Measurements from ENCODE around the gene CARM1.
"Not testable (repeated sequence)": the region's sequence is repeated elsewhere in the genome, so short reads cannot be mapped to it uniquely, and the experiment has no call there.

Gene CARM1

GRCh38 chr19:10872546-10873107 is 1.3 kb downstream of the CARM1 start:
- DNase-seq (ENCODE audit: low spot score in 2 of 2) = no peak
- peaks cover 6% of the 10 kb centered on the region for H3K36me3 ChIP-seq (replicated peaks)
- in situ Hi-C loops (cut with MboI; ENCODE audit: low sequenced_read_pairs) = no loop called here
- no peaks in the 10 kb centered on the region for H3K9me3 ChIP-seq
- no peaks in the 10 kb centered on the region for H3K27me3 ChIP-seq (ENCODE audit: low read depth)
- H3K4me1 ChIP-seq = peaks cover 7% of the 10 kb centered on the region
- H3K4me3 ChIP-seq = peak overlapping the region; percentile 65

GRCh38 chr19:10874024-10874423 is 2.7 kb downstream of the CARM1 start:
- no peak for DNase-seq (ENCODE audit: low spot score in 2 of 2)
- Histone ChIP-seq H3K9me3 (no peaks in the 10 kb centered on the region), H3K36me3 (replicated peaks) (peaks cover 7% of the 10 kb centered on the region), H3K4me3 (no peak overlapping the region), H3K4me1 (peaks cover 8% of the 10 kb centered on the region), H3K27me3 (ENCODE audit: low read depth) (no peaks in the 10 kb centered on the region)
- in situ Hi-C loops (cut with MboI; ENCODE audit: low sequenced_read_pairs) = no loop called here

- Histone ChIP-seq H3K27me3 (ENCODE audit: low read depth) (no peaks in the 10 kb centered on the region), H3K4me3 (no peak overlapping the region), H3K36me3 (replicated peaks) (peaks cover 17% of the 10 kb centered on the region), H3K4me1 (peaks cover 12% of the 10 kb centered on the region), H3K9me3 (no peaks in the 10 kb centered on the region)
- in situ Hi-C loops (cut with MboI; ENCODE audit: low sequenced_read_pairs) = no loop called here
- no peak for DNase-seq (ENCODE audit: low spot score in 2 of 2)
Measured at GRCh38 chr19:10876459-10877240, 5.3 kb downstream of the CARM1 start.

GRCh38 chr19:10877608-10878007 is 6.3 kb downstream of the CARM1 start:
- DNase-seq (ENCODE audit: low spot score in 2 of 2); in situ Hi-C loops (cut with MboI; ENCODE audit: low sequenced_read_pairs); H3K4me3 ChIP-seq; H3K27me3 ChIP-seq (ENCODE audit: low read depth); H3K9me3 ChIP-seq: not testable (repeated sequence)
- Histone ChIP-seq H3K36me3 (replicated peaks) (peaks cover 17% of the 10 kb centered on the region), H3K4me1 (peaks cover 12% of the 10 kb centered on the region)

- Histone ChIP-seq H3K4me1 (peaks cover 8% of the 10 kb centered on the region), H3K4me3 (no peak overlapping the region), H3K36me3 (replicated peaks) (peaks cover 17% of the 10 kb centered on the region), H3K27me3 (ENCODE audit: low read depth) (no peaks in the 10 kb centered on the region), H3K9me3 (no peaks in the 10 kb centered on the region)
- DNase-seq (ENCODE audit: low spot score in 2 of 2) = no peak
- in situ Hi-C loops (cut with MboI; ENCODE audit: low sequenced_read_pairs) = no loop called here
Measured at GRCh38 chr19:10878253-10878652, 6.9 kb downstream of the CARM1 start.

- Histone ChIP-seq H3K4me3 (no peak overlapping the region), H3K4me1 (peaks cover 5% of the 10 kb centered on the region), H3K27me3 (ENCODE audit: low read depth) (no peaks in the 10 kb centered on the region), H3K9me3 (no peaks in the 10 kb centered on the region), H3K36me3 (replicated peaks) (peaks cover 11% of the 10 kb centered on the region)
- in situ Hi-C loops (cut with MboI; ENCODE audit: low sequenced_read_pairs) = no loop called here
- DNase-seq (ENCODE audit: low spot score in 2 of 2) = no peak
Measured at GRCh38 chr19:10881403-10882107, 10.2 kb downstream of the CARM1 start.

GRCh38 chr19:10882108-10882457 is 10.7 kb downstream of the CARM1 start:
- no peak for DNase-seq (ENCODE audit: low spot score in 2 of 2)
- in situ Hi-C loops (cut with MboI; ENCODE audit: low sequenced_read_pairs) = no loop called here
- Histone ChIP-seq H3K4me3 (no peak overlapping the region), H3K9me3 (no peaks in the 10 kb centered on the region), H3K36me3 (replicated peaks) (peaks cover 11% of the 10 kb centered on the region), H3K27me3 (ENCODE audit: low read depth) (no peaks in the 10 kb centered on the region), H3K4me1 (peaks cover 7% of the 10 kb centered on the region)

GRCh38 chr19:10884274-10884673 is 12.9 kb downstream of the CARM1 start:
- DNase-seq (ENCODE audit: low spot score in 2 of 2) = no peak
- in situ Hi-C loops (cut with MboI; ENCODE audit: low sequenced_read_pairs) = no loop called here
- Histone ChIP-seq H3K4me1 (peaks cover 22% of the 10 kb centered on the region), H3K9me3 (no peaks in the 10 kb centered on the region), H3K36me3 (replicated peaks) (peaks cover 7% of the 10 kb centered on the region), H3K4me3 (no peak overlapping the region), H3K27me3 (ENCODE audit: low read depth) (no peaks in the 10 kb centered on the region)

- H3K27me3 ChIP-seq (ENCODE audit: low read depth) = no peaks in the 10 kb centered on the region
- DNase-seq (ENCODE audit: low spot score in 2 of 2) = no peak
- H3K4me3 ChIP-seq = no peak overlapping the region
- no peaks in the 10 kb centered on the region for H3K36me3 ChIP-seq (replicated peaks)
- in situ Hi-C loops (cut with MboI; ENCODE audit: low sequenced_read_pairs) = no loop called here
- H3K4me1 ChIP-seq = peaks cover 21% of the 10 kb centered on the region
- no peaks in the 10 kb centered on the region for H3K9me3 ChIP-seq
Measured at GRCh38 chr19:10885201-10886169, 14.1 kb downstream of the CARM1 start.

GRCh38 chr19:10887616-10888367 is 16.4 kb downstream of the CARM1 start:
- Histone ChIP-seq H3K4me3 (no peak overlapping the region), H3K4me1 (peaks cover 38% of the 10 kb centered on the region)
- in situ Hi-C loops (cut with MboI; ENCODE audit: low sequenced_read_pairs) = no loop called here

GRCh38 chr19:10888421-10888866 is 17.1 kb downstream of the CARM1 start:
- Histone ChIP-seq H3K36me3 (replicated peaks) (no peaks in the 10 kb centered on the region), H3K4me3 (no peak overlapping the region), H3K4me1 (peaks cover 38% of the 10 kb centered on the region), H3K9me3 (no peaks in the 10 kb centered on the region), H3K27me3 (ENCODE audit: low read depth) (no peaks in the 10 kb centered on the region)
- in situ Hi-C loops (cut with MboI; ENCODE audit: low sequenced_read_pairs) = no loop called here
- DNase-seq (ENCODE audit: low spot score in 2 of 2) = peak; percentile 87 to 95

More at GRCh38 chr19:10887616-10888367, 16.4 kb downstream of the CARM1 start:
- peak in 1 of 2 experiments; percentile 39 for DNase-seq (ENCODE audit: low spot score in 2 of 2)
- H3K27me3 ChIP-seq (ENCODE audit: low read depth) = no peaks in the 10 kb centered on the region
- no peaks in the 10 kb centered on the region for H3K9me3 ChIP-seq
- no peaks in the 10 kb centered on the region for H3K36me3 ChIP-seq (replicated peaks)

GRCh38 chr19:10889880-10890279 is 18.5 kb downstream of the CARM1 start:
- Histone ChIP-seq H3K9me3 (no peaks in the 10 kb centered on the region), H3K27me3 (ENCODE audit: low read depth) (no peaks in the 10 kb centered on the region), H3K36me3 (replicated peaks) (no peaks in the 10 kb centered on the region), H3K4me3 (no peak overlapping the region), H3K4me1 (peaks cover 38% of the 10 kb centered on the region)
- DNase-seq (ENCODE audit: low spot score in 2 of 2) = no peak
- in situ Hi-C loops (cut with MboI; ENCODE audit: low sequenced_read_pairs) = no loop called here

All from HAP-1 (cell line).